Measurements from ENCODE around the gene GMDS.

GMDS gene

GRCh38 chr6:2129182-2129621, 116.2 kb downstream of the GMDS start:
- Mint-ChIP-seq H3K9me3 (no peaks in the 10 kb centered on the region), H3K27ac (peak overlapping the region; percentile 80), H3K27me3 (no peaks in the 10 kb centered on the region), H3K36me3 (ENCODE audit: low read depth) (peaks cover 15% of the 10 kb centered on the region), H3K4me3 (peak overlapping the region; percentile 41), H3K4me1 (ENCODE audit: low read depth) (peaks cover 48% of the 10 kb centered on the region)

GRCh38 chr6:2127484-2127911, 117.9 kb downstream of the GMDS start:
- Mint-ChIP-seq H3K36me3 (ENCODE audit: low read depth) (peaks cover 25% of the 10 kb centered on the region), H3K27ac (peak overlapping the region; percentile 77), H3K4me3 (peak overlapping the region; percentile 61), H3K27me3 (no peaks in the 10 kb centered on the region), H3K4me1 (ENCODE audit: low read depth) (peaks cover 48% of the 10 kb centered on the region), H3K9me3 (no peaks in the 10 kb centered on the region)

- no peaks in the 10 kb centered on the region for H3K9me3 Mint-ChIP-seq
- peaks cover 29% of the 10 kb centered on the region for H3K36me3 Mint-ChIP-seq (ENCODE audit: low read depth)
- no peak overlapping the region for H3K27ac Mint-ChIP-seq
- no peaks in the 10 kb centered on the region for H3K27me3 Mint-ChIP-seq
- no peak overlapping the region for H3K4me3 Mint-ChIP-seq
- H3K4me1 Mint-ChIP-seq (ENCODE audit: low read depth) = peaks cover 52% of the 10 kb centered on the region
These were observed 119.1 kb downstream of the GMDS start for GRCh38 chr6:2126351-2126750.

GRCh38 chr6:2125158-2125557, 120.2 kb downstream of the GMDS start:
- Mint-ChIP-seq H3K27ac (no peak overlapping the region), H3K36me3 (ENCODE audit: low read depth) (peaks cover 37% of the 10 kb centered on the region), H3K9me3 (no peaks in the 10 kb centered on the region), H3K4me1 (ENCODE audit: low read depth) (peaks cover 49% of the 10 kb centered on the region), H3K4me3 (no peak overlapping the region), H3K27me3 (no peaks in the 10 kb centered on the region)

GRCh38 chr6:2124260-2124709, 121.1 kb downstream of the GMDS start:
- Mint-ChIP-seq H3K27ac (no peak overlapping the region), H3K36me3 (ENCODE audit: low read depth) (peaks cover 33% of the 10 kb centered on the region), H3K9me3 (no peaks in the 10 kb centered on the region), H3K4me1 (ENCODE audit: low read depth) (peaks cover 41% of the 10 kb centered on the region), H3K27me3 (no peaks in the 10 kb centered on the region), H3K4me3 (no peak overlapping the region)

- H3K9me3 Mint-ChIP-seq = no peaks in the 10 kb centered on the region
- H3K4me3 Mint-ChIP-seq = no peak overlapping the region
- no peak overlapping the region for H3K27ac Mint-ChIP-seq
- H3K4me1 Mint-ChIP-seq (ENCODE audit: low read depth) = peaks cover 8% of the 10 kb centered on the region
- H3K27me3 Mint-ChIP-seq = no peaks in the 10 kb centered on the region
- H3K36me3 Mint-ChIP-seq (ENCODE audit: low read depth) = peaks cover 43% of the 10 kb centered on the region
These were observed 124.5 kb downstream of the GMDS start for GRCh38 chr6:2120912-2121311.

GRCh38 chr6:2119275-2119674, 126.1 kb downstream of the GMDS start:
- no peaks in the 10 kb centered on the region for H3K27me3 Mint-ChIP-seq
- no peaks in the 10 kb centered on the region for H3K9me3 Mint-ChIP-seq
- H3K4me3 Mint-ChIP-seq = no peak overlapping the region
- H3K27ac Mint-ChIP-seq = no peak overlapping the region
- H3K4me1 Mint-ChIP-seq (ENCODE audit: low read depth) = peaks cover 4% of the 10 kb centered on the region
- H3K36me3 Mint-ChIP-seq (ENCODE audit: low read depth) = peaks cover 46% of the 10 kb centered on the region

GRCh38 chr6:2118136-2118535, 127.3 kb downstream of the GMDS start:
- Mint-ChIP-seq H3K27ac (no peak overlapping the region), H3K4me1 (ENCODE audit: low read depth) (peaks cover 4% of the 10 kb centered on the region), H3K27me3 (no peaks in the 10 kb centered on the region), H3K4me3 (no peak overlapping the region), H3K9me3 (no peaks in the 10 kb centered on the region), H3K36me3 (ENCODE audit: low read depth) (peaks cover 51% of the 10 kb centered on the region)

- Mint-ChIP-seq H3K4me1 (ENCODE audit: low read depth) (peaks cover 4% of the 10 kb centered on the region), H3K9me3 (peaks cover 5% of the 10 kb centered on the region), H3K36me3 (ENCODE audit: low read depth) (peaks cover 52% of the 10 kb centered on the region), H3K27ac (no peak overlapping the region), H3K27me3 (no peaks in the 10 kb centered on the region), H3K4me3 (no peak overlapping the region)
These were observed 128.0 kb downstream of the GMDS start for GRCh38 chr6:2117447-2117846.

- Mint-ChIP-seq H3K4me3 (no peak overlapping the region), H3K4me1 (ENCODE audit: low read depth) (peaks cover 8% of the 10 kb centered on the region), H3K27me3 (no peaks in the 10 kb centered on the region), H3K36me3 (ENCODE audit: low read depth) (peaks cover 53% of the 10 kb centered on the region), H3K9me3 (peaks cover 5% of the 10 kb centered on the region), H3K27ac (no peak overlapping the region)
These were observed 128.9 kb downstream of the GMDS start for GRCh38 chr6:2116496-2116895.

GRCh38 chr6:2114100-2114499, 131.3 kb downstream of the GMDS start:
- H3K4me1 Mint-ChIP-seq (ENCODE audit: low read depth) = peaks cover 25% of the 10 kb centered on the region
- H3K27me3 Mint-ChIP-seq = no peaks in the 10 kb centered on the region
- H3K4me3 Mint-ChIP-seq = no peak overlapping the region
- peaks cover 5% of the 10 kb centered on the region for H3K9me3 Mint-ChIP-seq
- no peak overlapping the region for H3K27ac Mint-ChIP-seq
- H3K36me3 Mint-ChIP-seq (ENCODE audit: low read depth) = peaks cover 45% of the 10 kb centered on the region

- Mint-ChIP-seq H3K9me3 (peaks cover 5% of the 10 kb centered on the region), H3K27me3 (no peaks in the 10 kb centered on the region), H3K27ac (peak overlapping the region; percentile 97), H3K36me3 (ENCODE audit: low read depth) (peaks cover 41% of the 10 kb centered on the region), H3K4me3 (peak overlapping the region; percentile 79), H3K4me1 (ENCODE audit: low read depth) (peaks cover 25% of the 10 kb centered on the region)
These were observed 134.2 kb downstream of the GMDS start for GRCh38 chr6:2111162-2111677.

- Mint-ChIP-seq H3K4me3 (peak overlapping the region; percentile 79), H3K36me3 (ENCODE audit: low read depth) (peaks cover 34% of the 10 kb centered on the region), H3K4me1 (ENCODE audit: low read depth) (peaks cover 25% of the 10 kb centered on the region), H3K27me3 (no peaks in the 10 kb centered on the region), H3K27ac (peak overlapping the region; percentile 97), H3K9me3 (peaks cover 5% of the 10 kb centered on the region)
These were observed 134.9 kb downstream of the GMDS start for GRCh38 chr6:2110504-2110903.

GRCh38 chr6:2109796-2110195, 135.6 kb downstream of the GMDS start:
- peaks cover 27% of the 10 kb centered on the region for H3K36me3 Mint-ChIP-seq (ENCODE audit: low read depth)

GRCh38 chr6:2108700-2109306, 136.6 kb downstream of the GMDS start:
- Mint-ChIP-seq H3K4me1 (ENCODE audit: low read depth) (peaks cover 25% of the 10 kb centered on the region), H3K27ac (no peak overlapping the region), H3K9me3 (peaks cover 5% of the 10 kb centered on the region), H3K4me3 (no peak overlapping the region), H3K27me3 (no peaks in the 10 kb centered on the region), H3K36me3 (ENCODE audit: low read depth) (peaks cover 28% of the 10 kb centered on the region)

More at GRCh38 chr6:2109796-2110195, 135.6 kb downstream of the GMDS start:
- H3K4me3 Mint-ChIP-seq = no peak overlapping the region
- H3K27ac Mint-ChIP-seq = peak overlapping the region; percentile 15
- H3K9me3 Mint-ChIP-seq = peaks cover 5% of the 10 kb centered on the region
- H3K27me3 Mint-ChIP-seq = no peaks in the 10 kb centered on the region
- peaks cover 25% of the 10 kb centered on the region for H3K4me1 Mint-ChIP-seq (ENCODE audit: low read depth)

GRCh38 chr6:2104524-2104880, 140.9 kb downstream of the GMDS start:
- H3K4me1 Mint-ChIP-seq (ENCODE audit: low read depth) = no peaks in the 10 kb centered on the region
- no peaks in the 10 kb centered on the region for H3K27me3 Mint-ChIP-seq
- H3K9me3 Mint-ChIP-seq = no peaks in the 10 kb centered on the region
- H3K36me3 Mint-ChIP-seq (ENCODE audit: low read depth) = peaks cover 11% of the 10 kb centered on the region
- no peak overlapping the region for H3K27ac Mint-ChIP-seq
- H3K4me3 Mint-ChIP-seq = no peak overlapping the region

All from stimulated activated naive CD8-positive, alpha-beta T cell treated with anti-CD3 and anti-CD28 coated beads, Interleukin-15, Interleukin-2, amounts not matched to agents 100 ng/mL and 50 ng/mL, for 24 hours (primary cell).